ENCODE results near the gene DNAH1.

DNAH1 gene

DNA sequence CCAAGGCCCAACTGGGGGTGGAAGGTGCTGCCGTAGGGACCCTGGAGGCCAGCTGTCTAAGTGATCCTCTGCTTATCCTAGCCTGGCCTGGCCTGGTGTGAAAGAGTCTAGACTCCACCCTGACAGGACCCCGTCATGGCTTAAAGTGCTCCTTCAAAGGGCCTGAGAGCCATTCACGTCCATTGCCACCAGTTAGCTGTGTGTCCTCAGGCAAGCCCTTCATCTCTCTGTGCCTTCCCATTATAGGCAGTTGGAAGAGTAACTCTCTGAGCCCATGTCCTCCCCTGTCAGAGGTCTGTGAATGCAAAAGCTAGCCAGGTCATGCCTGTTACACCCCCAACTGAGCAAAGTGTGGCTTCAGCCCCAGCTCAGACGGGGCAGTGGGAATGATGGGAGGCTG, 9.1 kb upstream of the DNAH1 start:
- H2AFZ ChIP-seq (ENCODE audit: low read depth, low read length, severe bottlenecking), result no peak overlapping the region
- H4K20me1 ChIP-seq (ENCODE audit: low read depth, low read length), result no peaks in the 10 kb centered on the region
- H3F3A ChIP-seq (ENCODE audit: insufficient read depth), result no peaks in the 10 kb centered on the region
- H3K9me2 ChIP-seq (replicated peaks; ENCODE audit: insufficient read depth, low read length), result no peaks in the 10 kb centered on the region
- no peaks in the 10 kb centered on the region for H3K27me3 ChIP-seq (ENCODE audit: low read length)
- H3K79me2 ChIP-seq (ENCODE audit: insufficient read depth, low read length), result no peaks in the 10 kb centered on the region
- H3K36me3 ChIP-seq (ENCODE audit: low read length), result no peaks in the 10 kb centered on the region
- no peaks in the 10 kb centered on the region for H3K9me3 ChIP-seq (ENCODE audit: insufficient read depth, low read length)
- H3K9ac ChIP-seq (ENCODE audit: low read length), result no peak overlapping the region
- TF ChIP-seq, protein P1, sequence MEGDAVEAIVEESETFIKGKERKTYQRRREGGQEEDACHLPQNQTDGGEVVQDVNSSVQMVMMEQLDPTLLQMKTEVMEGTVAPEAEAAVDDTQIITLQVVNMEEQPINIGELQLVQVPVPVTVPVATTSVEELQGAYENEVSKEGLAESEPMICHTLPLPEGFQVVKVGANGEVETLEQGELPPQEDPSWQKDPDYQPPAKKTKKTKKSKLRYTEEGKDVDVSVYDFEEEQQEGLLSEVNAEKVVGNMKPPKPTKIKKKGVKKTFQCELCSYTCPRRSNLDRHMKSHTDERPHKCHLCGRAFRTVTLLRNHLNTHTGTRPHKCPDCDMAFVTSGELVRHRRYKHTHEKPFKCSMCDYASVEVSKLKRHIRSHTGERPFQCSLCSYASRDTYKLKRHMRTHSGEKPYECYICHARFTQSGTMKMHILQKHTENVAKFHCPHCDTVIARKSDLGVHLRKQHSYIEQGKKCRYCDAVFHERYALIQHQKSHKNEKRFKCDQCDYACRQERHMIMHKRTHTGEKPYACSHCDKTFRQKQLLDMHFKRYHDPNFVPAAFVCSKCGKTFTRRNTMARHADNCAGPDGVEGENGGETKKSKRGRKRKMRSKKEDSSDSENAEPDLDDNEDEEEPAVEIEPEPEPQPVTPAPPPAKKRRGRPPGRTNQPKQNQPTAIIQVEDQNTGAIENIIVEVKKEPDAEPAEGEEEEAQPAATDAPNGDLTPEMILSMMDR (IDR thresholded peaks at IDR 0.05; ENCODE audit: insufficient read depth, low read length, poor library complexity, severe bottlenecking), result no peak
- no peak for TF ChIP-seq EZH2phosphoT487 (conservative IDR thresholded peaks at IDR 0.05; ENCODE audit: low read length)
- no peak overlapping the region for H3K4me3 ChIP-seq (ENCODE audit: insufficient read depth, low read length, poor library complexity, severe bottlenecking)
- H3K4me2 ChIP-seq (ENCODE audit: low read depth, low read length, poor library complexity, severe bottlenecking), result no peak overlapping the region
- no peak overlapping the region for H3K27ac ChIP-seq (ENCODE audit: low read depth, low read length)

DNA sequence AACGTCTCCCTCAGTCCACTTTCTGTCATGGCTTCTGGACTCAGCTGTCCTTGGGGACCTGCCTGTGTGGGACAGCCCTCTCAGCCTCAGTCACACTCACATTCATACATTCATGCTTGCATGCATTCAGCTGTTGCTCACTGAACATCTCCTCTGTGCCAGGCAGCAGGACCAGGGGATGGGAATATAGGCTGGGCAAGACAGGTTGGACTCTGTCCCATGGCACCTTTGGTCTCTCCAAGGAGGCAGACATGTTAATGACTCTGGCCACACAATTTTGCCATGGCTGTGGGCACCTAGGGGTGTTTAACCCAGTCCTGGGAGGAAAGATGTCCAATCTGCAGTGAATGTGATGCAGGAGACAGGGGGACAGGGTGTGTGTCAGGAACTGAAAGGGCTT, 7.8 kb upstream of the DNAH1 start:
- Histone ChIP-seq H3K79me2 (ENCODE audit: insufficient read depth, low read length) (no peaks in the 10 kb centered on the region), H3K4me2 (ENCODE audit: low read depth, low read length, poor library complexity, severe bottlenecking) (no peak overlapping the region), H3K27me3 (ENCODE audit: low read length) (no peaks in the 10 kb centered on the region), H3K9me2 (replicated peaks; ENCODE audit: insufficient read depth, low read length) (no peaks in the 10 kb centered on the region), H3F3A (ENCODE audit: insufficient read depth) (no peaks in the 10 kb centered on the region), H3K27ac (ENCODE audit: low read depth, low read length) (no peak overlapping the region), H3K9ac (ENCODE audit: low read length) (no peak overlapping the region), H3K4me3 (ENCODE audit: insufficient read depth, low read length, poor library complexity, severe bottlenecking) (no peak overlapping the region), H3K36me3 (ENCODE audit: low read length) (no peaks in the 10 kb centered on the region), H2AFZ (ENCODE audit: low read depth, low read length, severe bottlenecking) (no peak overlapping the region), H4K20me1 (ENCODE audit: low read depth, low read length) (no peaks in the 10 kb centered on the region), H3K9me3 (ENCODE audit: insufficient read depth, low read length) (no peaks in the 10 kb centered on the region)
- TF ChIP-seq, protein P1 (IDR thresholded peaks at IDR 0.05; ENCODE audit: insufficient read depth, low read length, poor library complexity, severe bottlenecking), result no peak
- no peak for TF ChIP-seq EZH2phosphoT487 (conservative IDR thresholded peaks at IDR 0.05; ENCODE audit: low read length)

DNA sequence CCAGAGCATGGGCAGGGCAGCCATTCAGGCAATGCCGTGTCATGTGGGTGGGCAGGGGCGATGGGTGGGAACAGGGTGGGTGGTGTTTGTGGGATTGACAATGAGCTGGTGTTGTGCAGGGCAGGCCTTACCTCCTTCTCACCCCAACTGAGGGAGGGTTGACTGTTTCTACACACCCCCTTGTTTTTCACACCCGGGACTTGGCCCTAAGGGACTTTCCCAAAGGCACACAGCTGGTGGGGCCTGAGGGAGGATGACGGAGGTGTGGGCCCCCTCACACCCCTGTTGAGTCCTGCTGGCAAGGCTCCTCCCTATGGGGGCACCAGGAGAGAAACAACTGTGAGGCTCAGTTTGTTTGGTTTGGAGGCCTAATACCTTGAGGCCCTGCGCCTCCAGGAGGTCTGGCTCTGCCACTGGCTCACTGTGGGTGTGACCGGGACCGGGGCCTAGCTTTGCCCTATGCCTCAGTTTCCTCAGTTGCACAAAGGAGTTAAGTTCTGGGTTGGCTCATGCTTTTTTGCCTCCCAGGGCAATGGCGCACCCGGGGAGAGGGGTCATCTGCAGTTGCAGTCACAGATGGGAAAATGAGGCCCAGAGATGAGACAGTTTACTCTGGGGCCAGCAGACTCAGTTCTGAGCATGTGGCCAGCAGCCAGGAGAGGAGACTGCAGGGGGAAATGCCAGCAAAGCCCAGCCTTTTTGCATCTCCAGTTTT, 5.1 kb upstream of the DNAH1 start:
- Histone ChIP-seq H3F3A (ENCODE audit: insufficient read depth) (no peaks in the 10 kb centered on the region), H3K9me2 (replicated peaks; ENCODE audit: insufficient read depth, low read length) (no peaks in the 10 kb centered on the region), H3K4me3 (ENCODE audit: insufficient read depth, low read length, poor library complexity, severe bottlenecking) (no peak overlapping the region), H3K27me3 (ENCODE audit: low read length) (no peaks in the 10 kb centered on the region), H3K27ac (ENCODE audit: low read depth, low read length) (no peak overlapping the region), H3K9me3 (ENCODE audit: insufficient read depth, low read length) (no peaks in the 10 kb centered on the region), H3K4me2 (ENCODE audit: low read depth, low read length, poor library complexity, severe bottlenecking) (no peak overlapping the region), H3K36me3 (ENCODE audit: low read length) (no peaks in the 10 kb centered on the region), H4K20me1 (ENCODE audit: low read depth, low read length) (no peaks in the 10 kb centered on the region), H3K9ac (ENCODE audit: low read length) (no peak overlapping the region), H2AFZ (ENCODE audit: low read depth, low read length, severe bottlenecking) (no peak overlapping the region), H3K79me2 (ENCODE audit: insufficient read depth, low read length) (no peaks in the 10 kb centered on the region)
- TF ChIP-seq, protein P1 (IDR thresholded peaks at IDR 0.05; ENCODE audit: insufficient read depth, low read length, poor library complexity, severe bottlenecking), result no peak
- no peak for TF ChIP-seq EZH2phosphoT487 (conservative IDR thresholded peaks at IDR 0.05; ENCODE audit: low read length)

Measured in SU-DHL-6 (cell line).